ENCODE data around the gene SCN10A.

SCN10A gene

GRCh38 chr3:38763569-38763968 is 52.4 kb downstream of the SCN10A start:
- no peak for DNase-seq

- no peak for DNase-seq
These were observed 57.5 kb downstream of the SCN10A start for GRCh38 chr3:38758557-38758956.

GRCh38 chr3:38757721-38758120 is 58.3 kb downstream of the SCN10A start:
- DNase-seq = no peak

GRCh38 chr3:38756892-38757291 is 59.1 kb downstream of the SCN10A start:
- no peak for DNase-seq

GRCh38 chr3:38755130-38755529 is 60.9 kb downstream of the SCN10A start:
- no peak for DNase-seq

GRCh38 chr3:38746641-38747040 is 69.4 kb downstream of the SCN10A start:
- no peak for DNase-seq

- DNase-seq = no peak
These were observed 73.0 kb downstream of the SCN10A start for GRCh38 chr3:38743043-38743442.

GRCh38 chr3:38742550-38742949 is 73.5 kb downstream of the SCN10A start:
- no peak for DNase-seq

- no peak for DNase-seq
These were observed 75.5 kb downstream of the SCN10A start for GRCh38 chr3:38740537-38740936.

- DNase-seq = no peak
These were observed 76.1 kb downstream of the SCN10A start for GRCh38 chr3:38739931-38740330.

- no peak for DNase-seq
These were observed 76.7 kb downstream of the SCN10A start for GRCh38 chr3:38739396-38739689.

- DNase-seq = no peak
These were observed 77.2 kb downstream of the SCN10A start for GRCh38 chr3:38738630-38739395.

GRCh38 chr3:38731522-38731921 is 84.5 kb downstream of the SCN10A start:
- no peak for DNase-seq

GRCh38 chr3:38730281-38730680 is 85.7 kb downstream of the SCN10A start:
- DNase-seq = no peak

GRCh38 chr3:38728008-38728407 is 88.0 kb downstream of the SCN10A start:
- no peak for DNase-seq

GRCh38 chr3:38726751-38727150 is 89.3 kb downstream of the SCN10A start:
- DNase-seq = no peak

- DNase-seq = no peak
These were observed 90.1 kb downstream of the SCN10A start for GRCh38 chr3:38725726-38726419.

- DNase-seq = no peak
These were observed 91.7 kb downstream of the SCN10A start for GRCh38 chr3:38724392-38724736.

- DNase-seq = no peak
These were observed 92.2 kb downstream of the SCN10A start for GRCh38 chr3:38723569-38724391.

- no peak for DNase-seq
These were observed 93.0 kb downstream of the SCN10A start for GRCh38 chr3:38722781-38723568.

GRCh38 chr3:38721207-38721772 is 94.7 kb downstream of the SCN10A start:
- no peak for DNase-seq

GRCh38 chr3:38720465-38720864 is 95.6 kb downstream of the SCN10A start:
- DNase-seq = no peak

Data from NK-92 treated with Interleukin-12 subunit alpha and Interleukin-12 subunit beta, amount 100 ng/mL, for 24 hours (cell line).